ENCODE data around the gene PPDPF. TPM values are rescaled to one million over a fixed set of nuclear protein-coding genes. Genes with fewer than 3 reads are reported as not detected.
"Not testable (repeated sequence)": the region's sequence is repeated elsewhere in the genome, so short reads cannot be mapped to it uniquely, and the experiment has no call there.

PPDPF gene
- total RNA-seq, 1 donor from 2014 or later: 99.3 TPM

DNA sequence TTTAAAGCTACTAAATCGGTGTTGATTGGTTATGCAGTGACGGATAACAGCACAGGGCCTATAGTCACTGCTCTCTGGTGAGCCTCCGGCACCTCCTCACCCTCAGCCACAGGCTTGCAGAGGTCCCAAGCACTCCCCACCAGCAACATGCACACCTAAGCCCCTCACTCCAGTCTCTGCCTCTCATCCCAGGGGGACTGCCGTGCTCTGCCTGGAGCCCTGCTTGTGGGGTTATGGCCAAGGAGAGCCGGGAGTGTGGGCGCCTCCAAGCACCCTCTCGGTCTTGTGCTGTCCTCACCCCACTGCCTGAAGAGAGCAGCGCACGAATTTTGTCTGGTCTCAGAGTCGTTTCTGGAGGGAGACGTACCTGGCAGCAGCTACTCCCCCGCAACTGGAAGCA is 14.8 kb upstream of the PPDPF start:
- no peak overlapping the region for H3K4me3 ChIP-seq (ENCODE audit: low read depth, low read length)
- no peak for DNase-seq (ENCODE audit: low read depth)
- TF ChIP-seq, protein P1, sequence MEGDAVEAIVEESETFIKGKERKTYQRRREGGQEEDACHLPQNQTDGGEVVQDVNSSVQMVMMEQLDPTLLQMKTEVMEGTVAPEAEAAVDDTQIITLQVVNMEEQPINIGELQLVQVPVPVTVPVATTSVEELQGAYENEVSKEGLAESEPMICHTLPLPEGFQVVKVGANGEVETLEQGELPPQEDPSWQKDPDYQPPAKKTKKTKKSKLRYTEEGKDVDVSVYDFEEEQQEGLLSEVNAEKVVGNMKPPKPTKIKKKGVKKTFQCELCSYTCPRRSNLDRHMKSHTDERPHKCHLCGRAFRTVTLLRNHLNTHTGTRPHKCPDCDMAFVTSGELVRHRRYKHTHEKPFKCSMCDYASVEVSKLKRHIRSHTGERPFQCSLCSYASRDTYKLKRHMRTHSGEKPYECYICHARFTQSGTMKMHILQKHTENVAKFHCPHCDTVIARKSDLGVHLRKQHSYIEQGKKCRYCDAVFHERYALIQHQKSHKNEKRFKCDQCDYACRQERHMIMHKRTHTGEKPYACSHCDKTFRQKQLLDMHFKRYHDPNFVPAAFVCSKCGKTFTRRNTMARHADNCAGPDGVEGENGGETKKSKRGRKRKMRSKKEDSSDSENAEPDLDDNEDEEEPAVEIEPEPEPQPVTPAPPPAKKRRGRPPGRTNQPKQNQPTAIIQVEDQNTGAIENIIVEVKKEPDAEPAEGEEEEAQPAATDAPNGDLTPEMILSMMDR (conservative IDR thresholded peaks at IDR 0.05; ENCODE audit: low read depth, low read length): no peak

DNA sequence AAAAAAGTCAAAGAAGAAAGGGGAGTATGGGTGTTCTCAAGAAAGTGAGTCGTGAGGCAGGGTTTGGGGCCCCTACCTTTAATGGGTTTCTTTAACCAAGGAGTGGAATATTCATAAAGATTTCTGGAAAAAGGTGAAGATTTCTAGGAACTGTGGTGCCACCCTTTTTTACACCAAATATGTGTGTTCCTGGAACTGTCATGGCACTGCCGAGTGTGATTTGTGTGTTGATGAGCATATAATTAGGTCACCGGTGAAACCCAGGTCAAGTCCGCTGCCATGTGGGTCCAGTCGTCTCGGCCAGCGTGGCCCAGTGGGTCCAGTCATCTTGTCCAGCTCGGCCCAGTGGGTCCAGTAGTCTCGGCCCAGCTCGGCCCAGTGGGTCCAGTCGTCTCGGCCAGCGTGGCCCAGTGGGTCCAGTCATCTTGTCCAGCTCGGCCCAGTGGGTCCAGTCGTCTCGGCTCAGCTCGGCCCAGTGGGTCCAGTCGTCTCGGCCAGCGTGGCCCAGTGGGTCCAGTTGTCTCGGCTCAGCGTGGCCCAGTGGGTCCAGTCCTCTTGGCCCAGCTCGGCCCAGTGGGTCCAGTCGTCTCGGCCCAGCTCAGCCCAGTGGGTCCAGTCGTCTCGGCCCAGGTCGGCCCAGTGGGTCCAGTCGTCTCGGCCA is 13.4 kb upstream of the PPDPF start:
- H3K4me3 ChIP-seq (ENCODE audit: low read depth, low read length): no peak overlapping the region
- TF ChIP-seq, protein P1 (conservative IDR thresholded peaks at IDR 0.05; ENCODE audit: low read depth, low read length): no peak
- DNase-seq (ENCODE audit: low read depth): no peak

DNA sequence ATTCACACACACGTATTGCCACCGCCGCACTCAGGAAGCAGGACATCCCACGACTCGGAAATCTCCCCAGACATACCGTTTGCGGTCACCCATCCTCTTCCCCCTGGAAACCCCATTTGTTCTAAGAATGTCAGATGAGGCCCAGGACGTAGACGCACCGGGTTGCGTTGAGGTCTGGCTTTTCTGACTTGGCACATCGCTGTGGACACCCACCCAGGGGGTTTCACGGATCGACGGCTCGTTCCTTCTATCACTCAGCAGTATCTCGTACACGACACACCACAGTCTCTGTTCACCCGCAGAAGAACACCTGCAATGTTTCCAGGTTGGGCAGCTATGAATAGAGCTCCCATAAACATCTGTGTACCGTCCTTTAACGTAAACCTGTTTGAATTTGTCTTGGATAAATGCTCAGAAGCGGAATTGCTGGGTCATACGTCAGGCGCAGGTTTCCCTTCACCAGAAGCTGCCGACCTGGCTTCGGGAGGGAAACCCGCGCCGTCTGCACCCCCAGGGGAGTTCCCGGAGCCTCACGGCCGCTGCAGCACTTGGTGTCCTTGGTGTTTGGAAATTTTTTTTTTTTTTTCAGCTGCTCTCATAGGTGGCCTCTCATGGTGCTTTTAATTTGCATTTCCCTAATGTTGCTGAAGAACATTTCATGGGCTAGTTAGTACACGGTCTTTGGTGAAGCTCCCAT is 12.3 kb upstream of the PPDPF start:
- no peak for DNase-seq (ENCODE audit: low read depth)
- TF ChIP-seq, protein P1 (conservative IDR thresholded peaks at IDR 0.05; ENCODE audit: low read depth, low read length): no peak
- no peak overlapping the region for H3K4me3 ChIP-seq (ENCODE audit: low read depth, low read length)

DNA sequence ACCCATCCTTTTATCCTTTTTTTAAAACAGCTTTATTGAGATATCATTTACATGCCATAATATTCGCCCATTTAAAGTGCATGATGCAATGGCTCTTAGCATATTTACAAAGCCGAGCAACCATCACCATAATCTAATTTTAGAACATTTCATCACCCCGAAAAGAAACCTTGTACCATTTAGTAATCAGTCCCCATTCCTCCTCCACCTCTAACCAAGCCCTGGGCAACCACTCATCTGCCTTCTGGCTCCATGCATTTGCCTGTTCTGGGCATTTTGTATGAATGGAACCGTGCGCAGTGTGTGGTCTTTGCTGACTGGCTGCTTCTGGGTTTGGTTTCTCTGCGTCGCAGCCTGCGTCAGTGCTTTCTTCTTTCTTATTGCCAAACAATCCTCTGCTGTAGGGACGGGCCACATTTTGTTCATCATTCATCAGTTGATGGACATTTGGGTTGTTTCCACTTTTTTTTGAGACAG is 11.4 kb upstream of the PPDPF start:
- TF ChIP-seq, protein P1 (conservative IDR thresholded peaks at IDR 0.05; ENCODE audit: low read depth, low read length): no peak
- DNase-seq (ENCODE audit: low read depth): no peak
- no peak overlapping the region for H3K4me3 ChIP-seq (ENCODE audit: low read depth, low read length)

DNA sequence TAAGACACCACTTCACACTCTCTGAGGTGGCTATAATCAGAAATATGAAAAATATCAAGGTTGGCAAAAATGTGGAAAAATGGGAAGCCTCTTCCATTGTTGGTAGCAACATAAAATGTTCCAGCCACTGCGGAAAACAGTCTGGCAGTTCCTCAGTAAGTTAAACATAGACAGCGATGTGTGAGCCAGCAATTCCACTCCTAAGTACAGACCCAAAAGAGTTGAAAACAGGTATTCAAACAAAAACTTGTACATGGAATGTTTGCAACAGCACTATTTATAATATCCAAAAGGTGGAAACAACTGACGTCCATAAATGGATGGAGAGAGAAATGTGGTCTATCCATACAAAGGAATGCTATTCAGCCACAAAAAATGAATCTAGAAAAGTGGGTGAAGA is 7.4 kb upstream of the PPDPF start:
- no peak for DNase-seq (ENCODE audit: low read depth)
- no peak overlapping the region for H3K4me3 ChIP-seq (ENCODE audit: low read depth, low read length)
- TF ChIP-seq, protein P1 (conservative IDR thresholded peaks at IDR 0.05; ENCODE audit: low read depth, low read length): no peak

DNA sequence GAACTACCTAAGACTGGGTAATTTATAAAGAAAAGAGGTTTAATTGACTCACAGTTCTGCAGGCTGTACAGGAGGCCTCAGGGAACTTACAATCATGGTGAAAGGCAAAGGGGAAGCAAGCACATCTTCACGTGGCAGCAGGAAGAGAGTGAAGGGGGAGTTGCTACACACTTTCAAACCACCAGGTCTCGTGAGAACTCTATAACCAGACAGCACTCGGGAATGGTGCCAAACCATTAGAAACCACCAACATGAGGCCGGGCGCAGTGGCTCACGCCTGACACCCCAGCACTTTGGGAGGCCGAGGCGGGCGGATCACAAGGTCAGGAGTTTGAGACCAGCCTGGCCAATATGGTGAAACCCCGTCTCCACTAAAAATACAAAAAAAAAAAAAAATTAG is 6.0 kb upstream of the PPDPF start:
- H3K4me3 ChIP-seq (ENCODE audit: low read depth, low read length); DNase-seq (ENCODE audit: low read depth): not testable (repeated sequence)

DNA sequence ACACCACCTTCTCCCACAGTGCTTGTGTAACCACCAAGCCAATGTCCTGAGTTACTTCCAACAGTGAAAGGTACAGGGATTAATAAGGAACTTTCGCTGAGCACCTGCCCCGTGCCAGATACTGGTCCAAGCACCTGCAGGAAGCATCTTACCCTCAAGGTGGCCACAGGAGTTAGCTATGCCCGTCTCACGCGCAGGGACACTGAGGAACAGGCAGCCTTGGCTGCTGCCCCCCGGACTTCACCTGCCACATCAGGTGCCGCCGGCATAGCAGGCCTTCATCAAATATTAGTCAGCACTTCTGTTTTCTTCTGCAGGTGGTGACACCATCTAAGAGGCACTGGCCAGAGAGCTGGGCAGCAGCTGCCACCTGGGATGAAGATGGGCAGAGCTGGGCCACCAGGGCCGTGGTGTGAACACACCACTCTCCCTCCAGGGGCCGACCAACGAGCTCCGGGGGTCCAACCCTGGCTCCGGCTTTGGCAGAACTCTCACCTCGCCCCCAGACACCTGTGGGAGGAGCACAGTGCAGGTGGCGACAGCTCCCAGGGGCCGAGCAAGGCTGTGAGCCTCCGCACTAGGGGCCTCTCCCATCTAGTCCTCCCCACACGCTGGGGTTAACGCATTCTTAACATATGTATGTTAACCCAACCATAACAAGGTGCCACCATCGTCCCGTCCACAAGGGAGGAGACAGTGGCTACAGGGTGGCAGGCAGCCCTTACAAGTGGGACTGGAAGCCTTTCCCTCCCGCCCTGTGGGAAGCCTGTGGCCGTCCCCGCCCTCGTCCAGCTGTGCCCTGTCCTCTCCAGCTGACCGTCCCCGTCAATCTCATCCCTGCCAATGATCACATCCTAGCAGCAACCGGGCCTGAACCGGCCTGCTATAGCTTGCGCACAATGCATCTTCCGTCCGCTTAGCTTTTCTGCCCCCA is 2.9 kb upstream of the PPDPF start:
- no peak for DNase-seq (ENCODE audit: low read depth)
- TF ChIP-seq, protein P1 (conservative IDR thresholded peaks at IDR 0.05; ENCODE audit: low read depth, low read length): no peak

More for the DNA sequence above, 2.9 kb upstream of the PPDPF start:
- H3K4me3 ChIP-seq (ENCODE audit: low read depth, low read length): no peak overlapping the region

Measured in epithelial cell of proximal tubule (primary cell).